ENCODE results near the gene CD9.

The CD9 gene

GRCh38 chr12:6225630-6226001 is 25.4 kb downstream of the CD9 start:
- Histone ChIP-seq H2AK5ac (ENCODE audit: low read depth, low read length) (no peak overlapping the region), H2BK5ac (ENCODE audit: low read length) (no peak overlapping the region), H3K4ac (ENCODE audit: low read length) (no peak overlapping the region), H3K14ac (ENCODE audit: low read length) (no peak overlapping the region), H2BK15ac (ENCODE audit: low read length) (no peak overlapping the region), H3K9ac (ENCODE audit: low read depth, low read length, poor library complexity) (no peak overlapping the region), H3K4me2 (ENCODE audit: insufficient read depth, low read length, poor library complexity, severe bottlenecking) (no peak overlapping the region), H4K91ac (ENCODE audit: low read depth, low read length, poor library complexity) (no peak overlapping the region), H3K9me3 (replicated peaks in 1 of 2; ENCODE audit: control insufficient read depth in 2 of 2, insufficient read depth in 1 of 2, low read depth in 1 of 2, low read length in 2 of 2) (no peaks in the 10 kb centered on the region), H2BK12ac (ENCODE audit: low read length) (no peak overlapping the region), H3K4me3 (ENCODE audit: low read length in 2 of 2) (no peak overlapping the region), H3K27ac (replicated peaks; ENCODE audit: low read length) (no peak overlapping the region), H3K36me3 (replicated peaks in 1 of 2; ENCODE audit: control insufficient read depth in 2 of 2, insufficient read depth in 2 of 2, low read length in 2 of 2) (no peaks in the 10 kb centered on the region), H2AFZ (ENCODE audit: low read length) (no peak overlapping the region), H4K8ac (ENCODE audit: low read depth, low read length) (no peak overlapping the region), H3K79me1 (ENCODE audit: low read depth, low read length) (no peaks in the 10 kb centered on the region), H3K4me1 (ENCODE audit: control insufficient read depth in 2 of 2, insufficient read depth in 1 of 2, low read depth in 1 of 2, low read length in 2 of 2) (peaks cover 13 to 53% of the 10 kb centered on the region in 2 donors), H3K23ac (ENCODE audit: low read depth, low read length, poor library complexity) (no peak overlapping the region), H2BK120ac (ENCODE audit: low read depth, low read length) (no peak overlapping the region), H3K27me3 (ENCODE audit: control insufficient read depth in 3 of 3, insufficient read depth in 3 of 3, low read depth in 1 of 3, low read length in 3 of 3) (no peaks in the 10 kb centered on the region), H3K18ac (ENCODE audit: low read length) (no peak overlapping the region)
- no CpG with 5 or more reads among the region's 5 CpGs for WGBS, 2 donors (ENCODE audit: extremely low coverage in 2 of 2, insufficient read length in 2 of 2, insufficient replicate concordance in 1 of 2)
- no peak for DNase-seq (ENCODE audit: low spot score)

- H3K18ac ChIP-seq (ENCODE audit: low read length), result no peak overlapping the region
- no peaks in the 10 kb centered on the region for H3K36me3 ChIP-seq (replicated peaks in 1 of 2; ENCODE audit: control insufficient read depth in 2 of 2, insufficient read depth in 2 of 2, low read length in 2 of 2)
- H3K4ac ChIP-seq (ENCODE audit: low read length), result no peak overlapping the region
- H4K8ac ChIP-seq (ENCODE audit: low read depth, low read length), result no peak overlapping the region
- H2BK15ac ChIP-seq (ENCODE audit: low read length), result no peak overlapping the region
- peak overlapping the region; percentile 5 for H2AFZ ChIP-seq (ENCODE audit: low read length)
- H3K4me1 ChIP-seq (ENCODE audit: control insufficient read depth in 2 of 2, insufficient read depth in 1 of 2, low read depth in 1 of 2, low read length in 2 of 2), result peaks cover 17 to 53% of the 10 kb centered on the region in 2 donors
- no peaks in the 10 kb centered on the region for H3K27me3 ChIP-seq (ENCODE audit: control insufficient read depth in 3 of 3, insufficient read depth in 3 of 3, low read depth in 1 of 3, low read length in 3 of 3)
- H2BK5ac ChIP-seq (ENCODE audit: low read length), result no peak overlapping the region
- H3K27ac ChIP-seq (replicated peaks; ENCODE audit: low read length), result no peak overlapping the region
- no peak for DNase-seq (ENCODE audit: low spot score)
- H2BK120ac ChIP-seq (ENCODE audit: low read depth, low read length), result no peak overlapping the region
- H3K79me1 ChIP-seq (ENCODE audit: low read depth, low read length), result no peaks in the 10 kb centered on the region
- WGBS, 2 donors (ENCODE audit: extremely low coverage in 2 of 2, insufficient read length in 2 of 2, insufficient replicate concordance in 1 of 2), result no CpG with 5 or more reads among the region's 12 CpGs
- no peak overlapping the region for H3K9ac ChIP-seq (ENCODE audit: low read depth, low read length, poor library complexity)
- H3K9me3 ChIP-seq (replicated peaks in 1 of 2; ENCODE audit: control insufficient read depth in 2 of 2, insufficient read depth in 1 of 2, low read depth in 1 of 2, low read length in 2 of 2), result no peaks in the 10 kb centered on the region
- no peak overlapping the region for H2AK5ac ChIP-seq (ENCODE audit: low read depth, low read length)
- no peak overlapping the region for H3K4me2 ChIP-seq (ENCODE audit: insufficient read depth, low read length, poor library complexity, severe bottlenecking)
- no peak overlapping the region for H3K4me3 ChIP-seq (ENCODE audit: low read length in 2 of 2)
- H4K91ac ChIP-seq (ENCODE audit: low read depth, low read length, poor library complexity), result no peak overlapping the region
- H3K14ac ChIP-seq (ENCODE audit: low read length), result no peak overlapping the region
- no peak overlapping the region for H3K23ac ChIP-seq (ENCODE audit: low read depth, low read length, poor library complexity)
- no peak overlapping the region for H2BK12ac ChIP-seq (ENCODE audit: low read length)
Measured at GRCh38 chr12:6226002-6226678, 25.9 kb downstream of the CD9 start.

DNA sequence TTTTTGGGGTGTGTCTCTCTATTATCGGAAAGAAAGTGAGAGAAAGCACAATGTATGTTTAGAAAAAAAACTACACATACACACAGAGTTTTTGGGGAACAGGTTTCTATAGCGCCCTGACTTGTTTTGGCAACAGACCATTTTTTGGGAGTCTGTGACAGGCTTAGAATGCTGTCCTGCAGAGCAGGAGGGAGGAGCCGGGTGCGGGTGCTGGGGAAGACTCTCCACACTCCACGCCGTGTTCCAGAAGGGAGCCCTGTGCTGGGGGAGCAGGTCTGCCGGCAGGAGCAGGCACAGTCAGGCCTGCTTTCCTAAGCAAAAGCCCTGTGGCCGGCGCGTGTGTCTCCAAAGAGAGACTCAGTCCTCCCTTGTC is 26.5 kb downstream of the CD9 start:
- H4K8ac ChIP-seq (ENCODE audit: low read depth, low read length), result no peak overlapping the region
- no peak overlapping the region for H3K4ac ChIP-seq (ENCODE audit: low read length)
- H3K9me3 ChIP-seq (replicated peaks in 1 of 2; ENCODE audit: control insufficient read depth in 2 of 2, insufficient read depth in 1 of 2, low read depth in 1 of 2, low read length in 2 of 2), result no peaks in the 10 kb centered on the region
- H3K4me1 ChIP-seq (ENCODE audit: control insufficient read depth in 2 of 2, insufficient read depth in 1 of 2, low read depth in 1 of 2, low read length in 2 of 2), result peaks cover 17 to 53% of the 10 kb centered on the region in 2 donors
- peak overlapping the region; percentile 54 for H3K18ac ChIP-seq (ENCODE audit: low read length)
- H2BK15ac ChIP-seq (ENCODE audit: low read length), result no peak overlapping the region
- H3K27ac ChIP-seq (replicated peaks; ENCODE audit: low read length), result no peak overlapping the region
- H3K14ac ChIP-seq (ENCODE audit: low read length), result no peak overlapping the region
- H3K27me3 ChIP-seq (ENCODE audit: control insufficient read depth in 3 of 3, insufficient read depth in 3 of 3, low read depth in 1 of 3, low read length in 3 of 3), result no peaks in the 10 kb centered on the region
- no peak overlapping the region for H2BK120ac ChIP-seq (ENCODE audit: low read depth, low read length)
- no peak overlapping the region for H3K9ac ChIP-seq (ENCODE audit: low read depth, low read length, poor library complexity)
- no peak overlapping the region for H2BK5ac ChIP-seq (ENCODE audit: low read length)
- no peak overlapping the region for H3K23ac ChIP-seq (ENCODE audit: low read depth, low read length, poor library complexity)
- no peak overlapping the region for H2BK12ac ChIP-seq (ENCODE audit: low read length)
- H3K4me2 ChIP-seq (ENCODE audit: insufficient read depth, low read length, poor library complexity, severe bottlenecking), result no peak overlapping the region
- H2AK5ac ChIP-seq (ENCODE audit: low read depth, low read length), result no peak overlapping the region
- no peak overlapping the region for H3K4me3 ChIP-seq (ENCODE audit: low read length in 2 of 2)
- no peaks in the 10 kb centered on the region for H3K79me1 ChIP-seq (ENCODE audit: low read depth, low read length)
- no peak overlapping the region for H2AFZ ChIP-seq (ENCODE audit: low read length)
- WGBS, 2 donors (ENCODE audit: extremely low coverage in 2 of 2, insufficient read length in 2 of 2, insufficient replicate concordance in 1 of 2), result no CpG with 5 or more reads among the region's 10 CpGs
- no peak for DNase-seq (ENCODE audit: low spot score)
- H4K91ac ChIP-seq (ENCODE audit: low read depth, low read length, poor library complexity), result no peak overlapping the region
- no peaks in the 10 kb centered on the region for H3K36me3 ChIP-seq (replicated peaks in 1 of 2; ENCODE audit: control insufficient read depth in 2 of 2, insufficient read depth in 2 of 2, low read length in 2 of 2)

DNA sequence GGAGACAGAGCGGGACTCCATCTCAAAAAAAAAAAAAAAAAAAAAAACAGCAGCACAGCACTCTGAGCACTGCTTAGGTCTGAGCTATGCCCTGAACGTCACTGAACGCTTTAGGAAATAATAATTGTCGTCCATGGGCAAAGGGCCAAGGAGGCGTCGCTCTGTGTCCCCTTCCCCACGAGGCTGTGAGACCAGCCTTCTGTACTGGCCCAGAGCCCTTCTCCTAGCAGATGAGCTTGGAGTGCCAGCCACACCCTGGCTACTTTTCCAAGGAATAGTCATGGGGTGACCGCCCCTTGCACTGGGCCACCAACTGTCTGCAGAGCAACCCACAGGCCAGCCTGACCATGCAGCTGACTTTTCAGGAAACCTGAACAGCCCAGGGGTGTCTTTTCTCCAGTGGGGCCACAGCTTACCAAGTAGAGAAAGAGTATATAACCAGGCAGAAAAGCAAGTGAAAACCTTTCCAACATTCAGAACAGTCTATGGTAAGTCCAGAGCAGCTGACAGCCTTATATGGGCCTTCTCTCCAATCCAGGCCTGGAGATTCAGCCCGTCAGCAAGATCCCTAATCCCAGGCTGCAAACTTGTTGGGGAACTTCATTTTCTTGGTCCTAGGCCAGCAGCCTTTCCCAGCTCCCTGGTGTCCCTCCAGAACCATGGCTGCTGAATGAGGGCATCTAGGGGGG is 28.5 kb downstream of the CD9 start:
- Histone ChIP-seq H3K9me3 (replicated peaks in 1 of 2; ENCODE audit: control insufficient read depth in 2 of 2, insufficient read depth in 1 of 2, low read depth in 1 of 2, low read length in 2 of 2) (no peaks in the 10 kb centered on the region), H2BK120ac (ENCODE audit: low read depth, low read length) (no peak overlapping the region), H3K27me3 (ENCODE audit: control insufficient read depth in 3 of 3, insufficient read depth in 3 of 3, low read depth in 1 of 3, low read length in 3 of 3) (no peaks in the 10 kb centered on the region), H2BK15ac (ENCODE audit: low read length) (no peak overlapping the region), H3K27ac (replicated peaks; ENCODE audit: low read length) (no peak overlapping the region), H3K9ac (ENCODE audit: low read depth, low read length, poor library complexity) (no peak overlapping the region), H2AK5ac (ENCODE audit: low read depth, low read length) (peak overlapping the region; percentile 42), H3K14ac (ENCODE audit: low read length) (no peak overlapping the region), H3K4ac (ENCODE audit: low read length) (no peak overlapping the region), H3K79me1 (ENCODE audit: low read depth, low read length) (no peaks in the 10 kb centered on the region), H2AFZ (ENCODE audit: low read length) (no peak overlapping the region), H3K36me3 (replicated peaks in 1 of 2; ENCODE audit: control insufficient read depth in 2 of 2, insufficient read depth in 2 of 2, low read length in 2 of 2) (no peaks in the 10 kb centered on the region), H3K18ac (ENCODE audit: low read length) (peak overlapping the region; percentile 30), H2BK5ac (ENCODE audit: low read length) (no peak overlapping the region), H3K23ac (ENCODE audit: low read depth, low read length, poor library complexity) (no peak overlapping the region), H4K8ac (ENCODE audit: low read depth, low read length) (no peak overlapping the region), H2BK12ac (ENCODE audit: low read length) (no peak overlapping the region), H3K4me1 (ENCODE audit: control insufficient read depth in 2 of 2, insufficient read depth in 1 of 2, low read depth in 1 of 2, low read length in 2 of 2) (peaks cover 12 to 53% of the 10 kb centered on the region in 2 donors), H3K4me2 (ENCODE audit: insufficient read depth, low read length, poor library complexity, severe bottlenecking) (no peak overlapping the region), H4K91ac (ENCODE audit: low read depth, low read length, poor library complexity) (no peak overlapping the region), H3K4me3 (ENCODE audit: low read length in 2 of 2) (no peak overlapping the region)
- WGBS, 2 donors (ENCODE audit: extremely low coverage in 2 of 2, insufficient read length in 2 of 2, insufficient replicate concordance in 1 of 2), result no CpG with 5 or more reads among the region's 9 CpGs
- DNase-seq (ENCODE audit: low spot score), result no peak

All from neuronal stem cell (in vitro differentiated cells).